HG03060 (cell line): ENCODE data around the gene FAM169A.
"Not testable (repeated sequence)": the region's sequence is repeated elsewhere in the genome, so short reads cannot be mapped to it uniquely, and the experiment has no call there.

Experiments used
- ATAC-seq: cut with Tn5 transposase; IDR thresholded peaks from one replicate; pipeline ENCODE4 v1.9.1; 2021; ENCODE audit warnings: low read depth, moderate number of reproducible peaks; ENCODE audit not compliant: unreplicated experiment

Gene FAM169A

GRCh38 chr5:74870299-74871067 lies 4.3 kb upstream of the FAM169A start:
- ATAC-seq, result no peak

- not testable (repeated sequence) for ATAC-seq
Observed at GRCh38 chr5:74869414-74869813, 3.2 kb upstream of the FAM169A start.

- ATAC-seq, result no peak
Observed at GRCh38 chr5:74866596-74867162, 492 bp upstream of the FAM169A start.

GRCh38 chr5:74865256-74865803 lies 857 bp downstream of the FAM169A start:
- no peak for ATAC-seq

- no peak for ATAC-seq
Observed at GRCh38 chr5:74864823-74865222, 1.4 kb downstream of the FAM169A start.

- no peak for ATAC-seq
Observed at GRCh38 chr5:74863726-74864125, 2.5 kb downstream of the FAM169A start.

- no peak for ATAC-seq
Observed at GRCh38 chr5:74862221-74862620, 4.0 kb downstream of the FAM169A start.

GRCh38 chr5:74856975-74857374 lies 9.2 kb downstream of the FAM169A start:
- ATAC-seq, result not testable (repeated sequence)

- ATAC-seq, result no peak
Observed at GRCh38 chr5:74853256-74853655, 12.9 kb downstream of the FAM169A start.

- ATAC-seq, result no peak
Observed at GRCh38 chr5:74851684-74852353, 14.4 kb downstream of the FAM169A start.

GRCh38 chr5:74850789-74851425 lies 15.3 kb downstream of the FAM169A start:
- no peak for ATAC-seq

GRCh38 chr5:74850030-74850429 lies 16.2 kb downstream of the FAM169A start:
- no peak for ATAC-seq

GRCh38 chr5:74848553-74849025 lies 17.6 kb downstream of the FAM169A start:
- ATAC-seq, result no peak

GRCh38 chr5:74839229-74839628 lies 27.0 kb downstream of the FAM169A start:
- ATAC-seq, result no peak

- ATAC-seq, result no peak
Observed at GRCh38 chr5:74838262-74838661, 27.9 kb downstream of the FAM169A start.

GRCh38 chr5:74837115-74837514 lies 29.1 kb downstream of the FAM169A start:
- ATAC-seq, result no peak

GRCh38 chr5:74833537-74834266 lies 32.5 kb downstream of the FAM169A start:
- no peak for ATAC-seq

- ATAC-seq, result no peak
Observed at GRCh38 chr5:74829413-74829812, 36.8 kb downstream of the FAM169A start.

- ATAC-seq, result no peak
Observed at GRCh38 chr5:74822288-74822687, 43.9 kb downstream of the FAM169A start.

- no peak for ATAC-seq
Observed at GRCh38 chr5:74816875-74817274, 49.3 kb downstream of the FAM169A start.
